Measurements from ENCODE around the gene KLRG1.

DNA sequence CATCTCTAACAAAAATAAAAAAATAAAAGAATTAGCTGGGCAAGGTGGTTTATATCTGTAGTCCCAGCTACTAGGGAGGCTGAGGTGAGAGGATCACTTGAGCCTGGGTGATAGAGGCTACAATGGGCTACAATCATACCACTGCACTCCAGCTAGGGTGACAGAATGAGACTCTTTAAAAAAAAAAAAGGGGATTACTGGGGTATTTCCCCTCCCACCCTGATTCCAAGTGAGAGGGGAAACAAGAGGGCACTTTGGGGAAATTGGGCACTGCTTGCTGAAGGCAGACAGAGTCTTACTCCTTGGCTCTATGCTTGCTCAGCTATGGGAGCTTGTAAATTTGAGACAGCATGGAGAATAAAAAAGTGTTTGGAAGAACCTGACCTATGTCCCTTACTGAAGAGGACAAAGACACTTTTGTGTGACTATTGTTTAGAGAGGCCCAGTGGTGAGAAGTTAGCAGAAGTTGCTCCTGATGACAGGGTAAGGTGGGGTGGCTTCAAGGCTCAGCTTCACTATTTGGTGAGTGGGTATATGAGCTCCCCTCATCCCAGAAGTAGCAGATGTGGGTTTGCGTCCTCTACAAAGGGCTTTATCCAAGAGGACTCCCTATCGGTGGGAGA is 44.0 kb downstream of the KLRG1 start:
- no peak for TF ChIP-seq USF2 (IDR thresholded peaks at IDR 0.05; ENCODE audit: low read depth, low read length)
- TF ChIP-seq, protein P1, sequence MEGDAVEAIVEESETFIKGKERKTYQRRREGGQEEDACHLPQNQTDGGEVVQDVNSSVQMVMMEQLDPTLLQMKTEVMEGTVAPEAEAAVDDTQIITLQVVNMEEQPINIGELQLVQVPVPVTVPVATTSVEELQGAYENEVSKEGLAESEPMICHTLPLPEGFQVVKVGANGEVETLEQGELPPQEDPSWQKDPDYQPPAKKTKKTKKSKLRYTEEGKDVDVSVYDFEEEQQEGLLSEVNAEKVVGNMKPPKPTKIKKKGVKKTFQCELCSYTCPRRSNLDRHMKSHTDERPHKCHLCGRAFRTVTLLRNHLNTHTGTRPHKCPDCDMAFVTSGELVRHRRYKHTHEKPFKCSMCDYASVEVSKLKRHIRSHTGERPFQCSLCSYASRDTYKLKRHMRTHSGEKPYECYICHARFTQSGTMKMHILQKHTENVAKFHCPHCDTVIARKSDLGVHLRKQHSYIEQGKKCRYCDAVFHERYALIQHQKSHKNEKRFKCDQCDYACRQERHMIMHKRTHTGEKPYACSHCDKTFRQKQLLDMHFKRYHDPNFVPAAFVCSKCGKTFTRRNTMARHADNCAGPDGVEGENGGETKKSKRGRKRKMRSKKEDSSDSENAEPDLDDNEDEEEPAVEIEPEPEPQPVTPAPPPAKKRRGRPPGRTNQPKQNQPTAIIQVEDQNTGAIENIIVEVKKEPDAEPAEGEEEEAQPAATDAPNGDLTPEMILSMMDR (conservative IDR thresholded peaks at IDR 0.05; ENCODE audit: low read depth, low read length) = no peak
- TF ChIP-seq RFX5 (IDR thresholded peaks at IDR 0.05; ENCODE audit: low read depth, low read length) = no peak
- no peak for TF ChIP-seq RAD21 (IDR thresholded peaks at IDR 0.05; ENCODE audit: low read length)
- TF ChIP-seq POLR2A (IDR thresholded peaks at IDR 0.05; ENCODE audit: low read depth, low read length) = no peak
- TF ChIP-seq MXI1 (IDR thresholded peaks at IDR 0.05; ENCODE audit: borderline replicate concordance, low read depth, low read length) = no peak
- TF ChIP-seq CHD1 (IDR thresholded peaks at IDR 0.05; ENCODE audit: low read depth, low read length) = no peak
- TF ChIP-seq RCOR1 (IDR thresholded peaks at IDR 0.05; ENCODE audit: insufficient replicate concordance, low read length) = no peak
- no peak for TF ChIP-seq MAZ (IDR thresholded peaks at IDR 0.05; ENCODE audit: borderline replicate concordance, low read depth, low read length)
- no peak for TF ChIP-seq ELK1 (IDR thresholded peaks at IDR 0.05; ENCODE audit: borderline replicate concordance, low read depth, low read length)
- no peak for TF ChIP-seq FOS (IDR thresholded peaks at IDR 0.05; ENCODE audit: low read depth, low read length)
- TF ChIP-seq MAFK (IDR thresholded peaks at IDR 0.05; ENCODE audit: low read depth, low read length) = no peak
- no peak for TF ChIP-seq SMC3 (IDR thresholded peaks at IDR 0.05; ENCODE audit: low read depth, low read length)
- TF ChIP-seq BHLHE40 (IDR thresholded peaks at IDR 0.05; ENCODE audit: low read depth, low read length) = no peak

All from IMR-90 (cell line).